AG04450 (cell line): Measurements from ENCODE around the gene SOX15. TPM values are rescaled to one million over a fixed set of nuclear protein-coding genes. Genes with fewer than 3 reads are reported as not detected.

Experiments
- CTCF ChIA-PET: fragments of 300-600, 350-600 bp; formaldehyde crosslinking; extraction: SDS; loops from one replicate; lab custom pipeline; 2022; ENCODE audit warnings: antibody characterized with exemption, inconsistent platforms; lab: Charles Lee
- POLR2A ChIA-PET: fragments of 350-600 bp; formaldehyde crosslinking; extraction: SDS; loops from one replicate; lab custom pipeline; 2021; ENCODE audit warnings: antibody characterized with exemption, inconsistent platforms; lab: Yijun Ruan, JAX
- DNase-seq: peaks from one replicate; pipeline ENCODE4 v3.0.0-alpha.2; 2011; ENCODE audit warnings: low read depth, low spot score
- H3K27ac ChIP-seq: one replicate; pipeline ENCODE4 v1.5.1; 2012; ENCODE audit warnings: low read depth, low read length, control low read depth
- H3K27me3 ChIP-seq: one replicate; pipeline ENCODE4 v1.6.0; 2012; ENCODE audit warnings: low read length; ENCODE audit not compliant: control insufficient read depth, insufficient read depth
- H3K4me3 ChIP-seq: 2 replicates; pipeline ENCODE4 v1.5.1; 2011; ENCODE audit warnings: mild to moderate bottlenecking, low read depth, low read length, control low read depth
- H3K9me3 ChIP-seq: 2 replicates; pipeline ENCODE4 v1.5.1; 2012; ENCODE audit warnings: low read length; ENCODE audit not compliant: control insufficient read depth, insufficient read depth
- polyA plus RNA-seq: library from polyadenylated mRNA; depleted of rRNA; stranded (reverse); fragments of >200 nt; gene quantifications from 2 replicates; pipeline ENCODE4 v1.2.3, GENCODE V29; 2011
- TF ChIP-seq, protein P1 (sequence below): IDR thresholded peaks from 2 replicates; pipeline ENCODE4 v1.5.1; 2011; ENCODE audit warnings: low read depth, low read length, control low read depth, inconsistent platforms

The SOX15 gene
- polyA plus RNA-seq, 1 experiment, result 0.29 TPM

DNA sequence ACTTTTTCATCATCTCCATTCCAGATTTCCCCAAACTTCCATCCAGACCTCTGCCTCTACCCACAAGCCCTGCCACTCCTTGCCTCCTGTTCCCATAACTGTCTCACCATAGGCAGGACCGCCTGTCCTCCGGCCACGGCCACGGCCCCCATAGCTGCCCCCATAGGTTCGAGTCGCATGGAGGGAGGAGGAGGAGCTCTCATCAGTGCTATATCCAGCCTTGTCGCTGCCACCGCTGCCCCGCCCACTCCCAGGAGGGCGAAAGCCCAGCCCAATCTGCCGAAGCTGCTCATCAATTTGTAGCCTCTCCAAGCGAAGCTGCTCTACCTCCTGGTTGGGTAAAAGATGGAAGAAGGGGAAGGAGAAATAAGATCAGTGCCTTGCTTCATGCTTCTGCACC is 3.4 kb upstream of the SOX15 start:
- TF ChIP-seq, protein P1, sequence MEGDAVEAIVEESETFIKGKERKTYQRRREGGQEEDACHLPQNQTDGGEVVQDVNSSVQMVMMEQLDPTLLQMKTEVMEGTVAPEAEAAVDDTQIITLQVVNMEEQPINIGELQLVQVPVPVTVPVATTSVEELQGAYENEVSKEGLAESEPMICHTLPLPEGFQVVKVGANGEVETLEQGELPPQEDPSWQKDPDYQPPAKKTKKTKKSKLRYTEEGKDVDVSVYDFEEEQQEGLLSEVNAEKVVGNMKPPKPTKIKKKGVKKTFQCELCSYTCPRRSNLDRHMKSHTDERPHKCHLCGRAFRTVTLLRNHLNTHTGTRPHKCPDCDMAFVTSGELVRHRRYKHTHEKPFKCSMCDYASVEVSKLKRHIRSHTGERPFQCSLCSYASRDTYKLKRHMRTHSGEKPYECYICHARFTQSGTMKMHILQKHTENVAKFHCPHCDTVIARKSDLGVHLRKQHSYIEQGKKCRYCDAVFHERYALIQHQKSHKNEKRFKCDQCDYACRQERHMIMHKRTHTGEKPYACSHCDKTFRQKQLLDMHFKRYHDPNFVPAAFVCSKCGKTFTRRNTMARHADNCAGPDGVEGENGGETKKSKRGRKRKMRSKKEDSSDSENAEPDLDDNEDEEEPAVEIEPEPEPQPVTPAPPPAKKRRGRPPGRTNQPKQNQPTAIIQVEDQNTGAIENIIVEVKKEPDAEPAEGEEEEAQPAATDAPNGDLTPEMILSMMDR, result no peak
- no peak for DNase-seq
- H3K9me3 ChIP-seq, result no peaks in the 10 kb centered on the region
- no peak overlapping the region for H3K4me3 ChIP-seq
- H3K27me3 ChIP-seq, result no peaks in the 10 kb centered on the region
- POLR2A ChIA-PET, result interaction anchor here (0.6 kb wide), 1 partner anchor 115 kb away, joined by 3 read pairs; no protein-coding TSS in a partner anchor
- CTCF ChIA-PET, result no interaction called here
- H3K27ac ChIP-seq, result no peak overlapping the region

DNA sequence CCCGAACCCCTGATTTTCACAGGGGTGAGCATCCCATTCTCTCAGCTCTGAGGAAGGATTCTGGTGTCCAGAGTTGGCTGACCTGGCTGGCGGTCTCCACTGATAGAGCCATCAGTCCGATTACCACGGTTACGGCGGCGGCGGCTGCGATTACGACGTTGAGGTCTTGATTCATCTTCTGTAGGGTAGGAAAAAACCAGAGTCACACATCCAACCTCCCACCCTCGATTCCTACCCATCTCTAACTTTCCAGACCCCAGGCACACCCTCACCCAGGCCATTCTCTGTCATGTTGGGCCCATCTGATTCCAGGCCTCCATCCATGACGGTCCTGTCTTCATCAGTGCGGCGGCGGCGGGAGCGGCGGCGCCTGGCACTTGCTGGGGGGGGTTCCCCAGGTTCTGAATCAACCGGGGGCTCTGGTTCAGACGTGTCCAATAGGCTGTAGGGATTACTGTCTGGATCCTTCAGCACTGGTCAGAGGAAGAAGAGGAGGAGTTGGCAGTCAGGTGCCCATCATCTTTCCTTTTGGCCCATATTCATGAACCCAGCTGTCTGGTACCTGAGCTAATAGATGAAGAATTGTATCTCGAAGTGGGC is 2.6 kb upstream of the SOX15 start:
- POLR2A ChIA-PET, result interaction anchor here (0.6 kb wide), 1 partner anchor 115 kb away, joined by 3 read pairs; no protein-coding TSS in a partner anchor
- Histone ChIP-seq H3K27me3 (no peaks in the 10 kb centered on the region), H3K4me3 (no peak overlapping the region), H3K27ac (no peak overlapping the region), H3K9me3 (no peaks in the 10 kb centered on the region)
- CTCF ChIA-PET, result no interaction called here
- TF ChIP-seq, protein P1, result no peak
- DNase-seq, result no peak

DNA sequence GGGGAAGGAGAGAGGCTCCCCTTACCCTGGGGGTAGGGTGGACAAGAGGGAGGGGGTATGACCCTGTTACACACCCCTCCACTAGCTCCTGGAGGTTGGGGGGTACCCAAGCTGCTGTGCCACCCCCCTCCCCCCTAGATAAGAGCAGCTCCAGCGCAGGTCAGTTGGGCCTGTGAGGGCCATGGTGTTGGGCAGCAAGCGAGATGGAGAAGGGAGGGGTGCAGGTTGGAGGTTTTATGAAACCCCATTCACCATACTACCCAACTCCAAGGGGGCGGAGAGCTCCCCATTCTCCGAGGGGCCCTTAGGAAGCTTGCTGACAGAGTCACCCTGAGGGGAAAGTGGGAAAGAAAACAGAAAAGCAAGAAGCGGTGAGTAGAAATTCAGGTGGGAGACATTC is 1.7 kb upstream of the SOX15 start:
- H3K27me3 ChIP-seq, result no peaks in the 10 kb centered on the region
- TF ChIP-seq, protein P1, result no peak
- POLR2A ChIA-PET, result no interaction called here
- no peaks in the 10 kb centered on the region for H3K9me3 ChIP-seq
- DNase-seq, result no peak
- H3K27ac ChIP-seq, result no peak overlapping the region
- CTCF ChIA-PET, result interaction anchor here (0.9 kb wide), 1 partner anchor 77 kb away, joined by 3 read pairs; no protein-coding TSS in a partner anchor
- no peak overlapping the region for H3K4me3 ChIP-seq

DNA sequence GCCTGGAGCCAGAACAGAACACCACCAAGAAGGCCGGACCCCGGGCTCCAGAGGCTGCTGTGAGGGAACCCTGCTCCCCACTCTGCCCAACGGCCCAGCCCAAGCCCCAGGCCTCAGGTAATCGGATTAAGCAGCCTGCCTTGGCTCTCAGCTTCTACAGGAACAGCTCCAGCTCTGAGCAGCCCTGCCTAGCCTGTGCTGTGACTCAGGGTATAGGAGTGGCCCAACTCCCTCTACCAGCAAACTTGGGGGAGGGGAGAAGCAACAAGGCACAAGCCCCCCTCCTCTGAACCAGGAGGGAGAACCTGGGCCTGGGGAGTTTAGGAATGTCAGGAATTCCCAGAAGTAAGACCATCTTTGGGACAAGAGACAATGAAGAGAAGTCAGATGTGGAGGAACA is 849 bp upstream of the SOX15 start:
- no peak for DNase-seq
- H3K27ac ChIP-seq, result peak overlapping the region; percentile 86
- TF ChIP-seq, protein P1, result no peak
- H3K4me3 ChIP-seq, result no peak overlapping the region
- no peaks in the 10 kb centered on the region for H3K27me3 ChIP-seq
- ChIA-PET CTCF (interaction anchor here (0.8 to 2.4 kb wide), 5 partner anchors 30 to 545 kb away, joined by 3 to 29 read pairs (median 10); partner anchors contain the start of genes SENP3 and TMEM95), POLR2A (interaction anchor here (0.6 to 2.8 kb wide), 3 partner anchors 11 to 96 kb away, joined by 3 to 22 read pairs (median 9); partner anchors contain the start of genes CD68, TP53 and WRAP53)
- H3K9me3 ChIP-seq, result no peaks in the 10 kb centered on the region
